GM12872 (cell line): Measurements from ENCODE around the gene AGTPBP1.

ENCODE experiments used
- TF ChIP-seq, protein P1 (sequence below): IDR thresholded peaks from 3 replicates; pipeline ENCODE4 v1.5.1; 2011; ENCODE audit warnings: low read depth, mild to moderate bottlenecking, low read length, moderate library complexity; ENCODE audit not compliant: insufficient read depth

The AGTPBP1 gene

DNA sequence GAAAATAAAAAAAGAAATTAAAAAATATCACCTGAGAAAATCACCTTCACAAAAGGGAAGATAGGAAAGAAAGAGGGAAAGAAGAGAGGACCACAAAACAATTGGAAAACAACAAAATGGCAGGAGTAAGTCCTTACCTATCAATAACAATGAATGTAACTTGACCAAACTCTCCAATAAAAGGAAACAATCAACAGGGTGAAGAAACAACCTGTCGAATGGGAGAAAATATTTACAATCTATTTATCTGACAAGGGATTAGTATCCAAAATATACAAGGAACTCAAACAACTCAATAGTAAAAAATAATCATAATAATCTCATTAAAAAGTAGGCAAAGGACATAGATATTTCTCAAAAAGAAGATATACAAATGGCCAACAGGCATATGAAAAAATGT lies 135.8 kb downstream of the AGTPBP1 start:
- TF ChIP-seq, protein P1, sequence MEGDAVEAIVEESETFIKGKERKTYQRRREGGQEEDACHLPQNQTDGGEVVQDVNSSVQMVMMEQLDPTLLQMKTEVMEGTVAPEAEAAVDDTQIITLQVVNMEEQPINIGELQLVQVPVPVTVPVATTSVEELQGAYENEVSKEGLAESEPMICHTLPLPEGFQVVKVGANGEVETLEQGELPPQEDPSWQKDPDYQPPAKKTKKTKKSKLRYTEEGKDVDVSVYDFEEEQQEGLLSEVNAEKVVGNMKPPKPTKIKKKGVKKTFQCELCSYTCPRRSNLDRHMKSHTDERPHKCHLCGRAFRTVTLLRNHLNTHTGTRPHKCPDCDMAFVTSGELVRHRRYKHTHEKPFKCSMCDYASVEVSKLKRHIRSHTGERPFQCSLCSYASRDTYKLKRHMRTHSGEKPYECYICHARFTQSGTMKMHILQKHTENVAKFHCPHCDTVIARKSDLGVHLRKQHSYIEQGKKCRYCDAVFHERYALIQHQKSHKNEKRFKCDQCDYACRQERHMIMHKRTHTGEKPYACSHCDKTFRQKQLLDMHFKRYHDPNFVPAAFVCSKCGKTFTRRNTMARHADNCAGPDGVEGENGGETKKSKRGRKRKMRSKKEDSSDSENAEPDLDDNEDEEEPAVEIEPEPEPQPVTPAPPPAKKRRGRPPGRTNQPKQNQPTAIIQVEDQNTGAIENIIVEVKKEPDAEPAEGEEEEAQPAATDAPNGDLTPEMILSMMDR, result no peak

DNA sequence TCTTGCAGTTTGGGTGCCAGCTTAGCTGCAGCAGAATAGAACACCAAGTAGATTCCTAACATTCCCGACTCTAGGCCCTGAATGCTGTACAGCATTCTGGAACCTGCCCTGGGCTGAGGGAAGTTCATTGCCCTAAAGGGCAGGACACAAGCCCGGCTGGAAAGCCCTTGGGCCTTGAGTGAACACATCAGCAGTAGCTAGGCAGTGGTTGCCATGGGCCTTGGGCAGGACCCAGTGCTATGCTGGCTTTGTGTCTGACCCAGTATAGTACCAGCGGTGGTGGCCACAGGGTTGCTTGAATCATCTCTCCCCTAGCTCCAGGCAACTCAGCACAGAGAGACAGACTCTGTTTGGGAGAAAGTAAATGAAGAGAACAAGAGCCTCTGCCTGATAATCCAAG lies 137.8 kb downstream of the AGTPBP1 start:
- TF ChIP-seq, protein P1, result no peak

DNA sequence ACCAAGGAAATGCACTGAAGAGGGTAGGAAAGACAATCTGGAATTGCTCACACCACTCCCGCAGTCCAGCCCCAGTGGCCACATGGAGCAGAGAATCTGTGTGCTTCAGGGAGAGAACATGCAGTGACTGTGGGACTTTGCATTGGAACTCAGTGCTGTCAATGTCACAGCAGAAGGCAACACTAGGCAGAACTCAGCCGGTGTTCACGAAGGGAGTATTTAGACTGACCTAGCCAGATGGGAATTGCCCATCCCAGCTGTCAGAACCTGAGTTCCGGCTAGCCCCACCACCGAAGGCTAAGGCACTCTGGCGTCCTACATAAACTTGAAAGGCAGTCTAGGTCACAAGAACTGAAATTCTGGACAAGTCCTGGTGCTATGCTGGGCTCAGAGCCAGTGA lies 139.0 kb downstream of the AGTPBP1 start:
- TF ChIP-seq, protein P1, result no peak

DNA sequence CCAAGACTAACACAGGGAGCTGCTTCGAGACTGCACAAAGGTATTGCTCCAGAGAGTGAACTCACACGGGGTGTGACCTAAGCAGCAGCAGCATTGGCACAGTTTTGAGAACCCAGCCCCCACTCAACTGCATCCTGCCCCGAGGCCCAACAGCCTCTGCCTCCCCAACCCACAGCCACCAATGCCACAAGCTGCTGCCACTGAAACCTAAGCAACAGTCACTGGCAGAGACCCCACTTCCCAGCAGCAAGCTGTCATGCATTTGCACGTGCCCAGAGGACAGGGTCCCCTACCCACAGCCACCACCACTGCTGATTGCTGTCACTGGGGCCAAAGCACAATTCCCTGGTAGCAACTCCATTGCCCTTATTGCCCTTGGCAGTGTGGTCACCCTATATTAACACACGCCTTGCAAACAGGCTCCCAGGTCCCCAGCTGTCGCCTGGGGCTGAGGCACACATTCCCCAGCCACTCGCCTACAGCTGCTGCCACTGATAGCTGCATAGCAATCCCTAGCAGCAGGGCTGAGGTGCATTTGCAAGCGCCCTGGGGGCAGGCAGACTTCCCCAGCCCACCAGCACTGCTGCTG lies 141.0 kb downstream of the AGTPBP1 start:
- TF ChIP-seq, protein P1, result no peak

DNA sequence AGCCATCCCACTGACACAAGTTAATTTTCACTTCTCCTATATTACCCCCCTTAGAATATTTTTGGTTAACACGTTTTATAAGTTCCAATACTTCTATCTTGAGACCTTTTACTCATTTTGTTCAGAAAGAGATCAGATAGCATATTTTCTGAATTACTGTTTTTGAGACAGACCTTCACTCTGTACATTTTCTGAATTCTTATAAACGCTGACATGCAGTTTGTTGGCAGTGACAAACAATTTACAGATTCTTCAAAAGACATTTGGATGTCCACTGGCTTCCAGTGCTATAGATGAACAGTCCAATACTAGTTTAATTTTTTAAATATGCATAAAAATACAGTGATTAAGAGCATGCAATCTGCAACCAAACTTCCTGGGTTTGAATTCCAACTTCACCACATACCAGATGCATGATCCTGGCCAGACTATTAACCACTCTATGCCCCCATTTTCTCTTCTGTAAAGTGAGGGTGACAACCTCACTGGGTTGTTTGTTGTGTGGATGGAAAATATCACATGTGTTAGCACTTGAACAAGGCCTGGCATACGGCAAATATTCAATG lies 142.1 kb downstream of the AGTPBP1 start:
- TF ChIP-seq, protein P1, result no peak

DNA sequence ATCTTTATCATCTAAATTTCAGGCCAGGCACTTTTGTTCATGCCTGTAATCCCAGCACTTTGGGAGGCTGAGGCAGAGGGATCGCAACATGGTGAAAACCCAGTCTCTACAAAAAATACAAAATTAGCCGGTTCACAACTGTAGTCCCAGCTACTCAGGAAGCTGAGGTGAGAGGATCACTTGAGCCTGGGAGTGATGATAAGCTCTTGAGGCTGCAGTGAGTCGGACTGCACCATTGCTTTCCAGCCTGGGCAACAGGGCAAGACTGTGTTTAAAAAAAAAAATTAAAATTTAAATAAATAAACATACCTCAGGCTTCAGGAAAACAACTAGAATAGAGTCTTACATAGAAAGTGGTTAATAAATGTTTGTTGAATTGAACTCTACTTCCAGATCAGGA lies 147.4 kb downstream of the AGTPBP1 start:
- TF ChIP-seq, protein P1, result no peak

DNA sequence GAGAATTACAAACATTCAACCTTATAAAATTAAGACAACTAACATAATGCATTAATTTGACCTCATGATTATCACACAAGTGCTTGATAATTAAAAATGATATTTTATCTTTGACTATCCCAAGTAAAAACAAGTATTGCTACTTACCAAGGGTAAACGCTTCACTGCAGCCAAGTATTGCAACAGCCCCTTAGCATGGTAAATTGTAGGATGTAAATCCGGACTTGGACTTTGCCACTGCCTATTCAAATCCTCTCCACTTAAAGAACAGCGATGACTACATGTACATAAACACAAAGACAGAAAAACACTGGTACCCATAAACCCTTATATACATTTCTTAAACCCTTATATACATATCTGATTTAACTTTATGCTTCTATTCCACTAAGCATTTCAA lies 155.1 kb downstream of the AGTPBP1 start:
- TF ChIP-seq, protein P1, result no peak
